Astrocyte (in vitro differentiated cells and primary cell): ENCODE results near the gene ATP11C. TPM values are rescaled to one million over a fixed set of nuclear protein-coding genes. Genes with fewer than 3 reads are reported as not detected.

Source experiments
- DNase-seq: peaks from one replicate; pipeline ENCODE4 v3.0.0-alpha.2; 2010; ENCODE audit warnings: low read depth
- FAIRE-seq: peaks from 2 replicates; lab custom pipeline; 2011; peaks lifted over from hg19 to GRCh38; lab: Jason Lieb, UNC
- H2AFZ ChIP-seq: 2 replicates; pipeline ENCODE4 v1.6.0; 2012; ENCODE audit warnings: low read depth, low read length, inconsistent platforms
- H3K27ac ChIP-seq: 2 replicates; pipeline ENCODE4 v1.5.1; 2011; ENCODE audit warnings: low read depth, low read length, inconsistent platforms
- H3K27me3 ChIP-seq: 2 replicates; pipeline ENCODE4 v1.6.0; 2011; ENCODE audit warnings: low read length, inconsistent platforms; ENCODE audit not compliant: insufficient read depth
- H3K36me3 ChIP-seq: 2 replicates; pipeline ENCODE4 v1.5.1; 2011; ENCODE audit warnings: low read length, inconsistent platforms; ENCODE audit not compliant: insufficient read depth
- H3K4me1 ChIP-seq: 2 replicates; pipeline ENCODE4 v1.5.1; 2011; ENCODE audit warnings: low read length, inconsistent platforms; ENCODE audit not compliant: insufficient read depth
- H3K4me2 ChIP-seq: 2 replicates; pipeline ENCODE4 v1.6.0; 2012; ENCODE audit warnings: low read length, inconsistent platforms
- H3K4me3 ChIP-seq: 2 replicates; pipeline ENCODE4 v1.5.1; 2011; ENCODE audit warnings: low read depth, mild to moderate bottlenecking, low read length, inconsistent platforms; ENCODE audit not compliant: insufficient read depth
- H3K79me2 ChIP-seq: 2 replicates; pipeline ENCODE4 v1.6.0; 2012; ENCODE audit warnings: mild to moderate bottlenecking, low read length, inconsistent platforms; ENCODE audit not compliant: insufficient read depth
- H3K9ac ChIP-seq: 2 replicates; pipeline ENCODE4 v1.6.0; 2012; ENCODE audit warnings: mild to moderate bottlenecking, low read length, inconsistent platforms
- H3K9me3 ChIP-seq: 2 replicates; pipeline ENCODE4 v1.5.1; 2012; ENCODE audit warnings: low read depth, mild to moderate bottlenecking, low read length, inconsistent platforms; ENCODE audit not compliant: insufficient read depth
- H4K20me1 ChIP-seq: 2 replicates; pipeline ENCODE4 v1.6.0; 2012; ENCODE audit warnings: low read length, inconsistent platforms; ENCODE audit not compliant: insufficient read depth
- H3K27ac Mint-ChIP-seq: one replicate; pipeline ENCODE4 v1.8.0; 2021; ENCODE audit warnings: mild to moderate bottlenecking, mixed read lengths; ENCODE audit not compliant: unreplicated experiment
- H3K27me3 Mint-ChIP-seq: one replicate; pipeline ENCODE4 v1.8.0; 2021; ENCODE audit warnings: low read depth, mixed read lengths; ENCODE audit not compliant: unreplicated experiment
- H3K36me3 Mint-ChIP-seq: one replicate; pipeline ENCODE4 v1.8.0; 2021; ENCODE audit warnings: low read depth, mixed read lengths; ENCODE audit not compliant: unreplicated experiment
- H3K4me1 Mint-ChIP-seq: one replicate; pipeline ENCODE4 v1.8.0; 2021; ENCODE audit warnings: low read depth, mixed read lengths; ENCODE audit not compliant: unreplicated experiment
- H3K4me3 Mint-ChIP-seq: one replicate; pipeline ENCODE4 v1.8.0; 2021; ENCODE audit warnings: mild to moderate bottlenecking, moderate library complexity, mixed read lengths; ENCODE audit not compliant: unreplicated experiment
- H3K9me3 Mint-ChIP-seq: one replicate; pipeline ENCODE4 v1.8.0; 2021; ENCODE audit warnings: mild to moderate bottlenecking, mixed read lengths; ENCODE audit not compliant: unreplicated experiment
- EZH2 ChIP-seq: IDR thresholded peaks from 2 replicates; pipeline ENCODE4 v1.6.1; 2012; ENCODE audit warnings: mild to moderate bottlenecking, low read length, inconsistent platforms; ENCODE audit not compliant: insufficient read depth
- microRNA-seq: library from miRNA; unstranded; fragments of <30 nt; microRNA quantifications from one replicate; pipeline ENCODE4 v1.2.0, GENCODE V29; 2020
- total RNA-seq: library from RNA; stranded (reverse); gene quantifications from 2 replicates; pipeline ENCODE4 v1.2.1, GENCODE V29; 2021
- TF ChIP-seq, protein P1 (sequence below): IDR thresholded peaks from 2 replicates; pipeline ENCODE4 v1.5.1; 2011; ENCODE audit warnings: low read depth, mild to moderate bottlenecking, inconsistent platforms, low read length, moderate library complexity; ENCODE audit not compliant: insufficient read depth

ATP11C gene
- total RNA-seq, 1 donor from 2014 or later = 24.6 TPM

DNA sequence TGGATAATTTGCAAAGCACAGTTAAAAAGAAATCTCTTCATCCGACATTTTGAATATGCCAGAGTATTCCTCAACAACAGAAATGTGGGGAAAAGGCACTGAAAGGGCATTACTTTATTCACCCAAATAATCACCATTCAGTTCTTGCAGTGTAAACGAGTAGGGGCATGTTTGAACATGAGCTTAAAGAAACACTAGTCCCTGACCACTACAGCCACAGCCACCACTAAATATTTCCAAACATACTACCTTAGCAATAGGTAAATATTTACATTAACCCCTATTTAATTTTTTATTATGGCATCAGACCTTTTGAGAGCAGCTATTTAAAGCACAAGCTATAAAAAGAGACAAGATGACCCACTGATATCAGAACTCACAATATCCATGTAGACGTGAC lies 252.5 kb downstream of the ATP11C start:
- Histone ChIP-seq H3K36me3 (no peaks in the 10 kb centered on the region), H3K4me3 (no peak overlapping the region), H3K4me1 (no peaks in the 10 kb centered on the region), H3K4me2 (no peak overlapping the region), H3K79me2 (no peaks in the 10 kb centered on the region), H3K9me3 (no peaks in the 10 kb centered on the region), H4K20me1 (no peaks in the 10 kb centered on the region), H3K27me3 (no peaks in the 10 kb centered on the region), H2AFZ (no peak overlapping the region), H3K27ac (no peak overlapping the region), H3K9ac (no peak overlapping the region)
- H3K4me3 Mint-ChIP-seq = no peak overlapping the region
- H3K27ac Mint-ChIP-seq = no peak overlapping the region
- H3K36me3 Mint-ChIP-seq = no peaks in the 10 kb centered on the region
- H3K4me1 Mint-ChIP-seq = no peaks in the 10 kb centered on the region
- H3K9me3 Mint-ChIP-seq = peaks cover 5% of the 10 kb centered on the region
- FAIRE-seq = peak; percentile 17
- H3K27me3 Mint-ChIP-seq = no peaks in the 10 kb centered on the region
- no peak for TF ChIP-seq EZH2
- TF ChIP-seq, protein P1, sequence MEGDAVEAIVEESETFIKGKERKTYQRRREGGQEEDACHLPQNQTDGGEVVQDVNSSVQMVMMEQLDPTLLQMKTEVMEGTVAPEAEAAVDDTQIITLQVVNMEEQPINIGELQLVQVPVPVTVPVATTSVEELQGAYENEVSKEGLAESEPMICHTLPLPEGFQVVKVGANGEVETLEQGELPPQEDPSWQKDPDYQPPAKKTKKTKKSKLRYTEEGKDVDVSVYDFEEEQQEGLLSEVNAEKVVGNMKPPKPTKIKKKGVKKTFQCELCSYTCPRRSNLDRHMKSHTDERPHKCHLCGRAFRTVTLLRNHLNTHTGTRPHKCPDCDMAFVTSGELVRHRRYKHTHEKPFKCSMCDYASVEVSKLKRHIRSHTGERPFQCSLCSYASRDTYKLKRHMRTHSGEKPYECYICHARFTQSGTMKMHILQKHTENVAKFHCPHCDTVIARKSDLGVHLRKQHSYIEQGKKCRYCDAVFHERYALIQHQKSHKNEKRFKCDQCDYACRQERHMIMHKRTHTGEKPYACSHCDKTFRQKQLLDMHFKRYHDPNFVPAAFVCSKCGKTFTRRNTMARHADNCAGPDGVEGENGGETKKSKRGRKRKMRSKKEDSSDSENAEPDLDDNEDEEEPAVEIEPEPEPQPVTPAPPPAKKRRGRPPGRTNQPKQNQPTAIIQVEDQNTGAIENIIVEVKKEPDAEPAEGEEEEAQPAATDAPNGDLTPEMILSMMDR = no peak
- DNase-seq = no peak

Small RNAs within 50 kb of the gene (microRNA-seq; reads per million reads assigned to microRNA genes)
- 396 reads per million, percentile 76 among the genes with 10 or more reads in this experiment for gene MIR505

Other genes with a start within 250 kb of the ATP11C start
- gene MCF2, start 224.9 kb downstream of the ATP11C start, total RNA-seq = 0.17 and 0.27 TPM in 2 replicates
- not detected in 2 replicates for gene CXorf66, start 32.5 kb upstream of the ATP11C start, total RNA-seq